Spleen (tissue), 7 donors: ENCODE data around the gene TOMM40L.

ENCODE experiments used
- CTCF ChIP-seq, 11 experiments: fragments of 200-600 bp in 7 of 11; fragments of 450-650 bp in 4 of 11; sonication (generic) in 4 of 11; IDR thresholded peaks in 8 of 11; conservative IDR thresholded peaks in 3 of 11; 1 replicate in 7 of 11; 2 replicates in 4 of 11; pipeline versions ENCODE4 v1.4.0 to v1.8.0; 2016 to 2021; ENCODE audit warnings: antibody characterized with exemption in 11 of 11, inconsistent platforms in 4 of 11, mild to moderate bottlenecking in 1 of 11
- POLR2A ChIP-seq, 3 donors: fragments of 450-650 bp; IDR thresholded peaks; one replicate each; pipeline ENCODE4 v1.5.1; 2017; ENCODE audit warnings: antibody characterized with exemption in 3 of 3, mild to moderate bottlenecking in 1 of 3
- donor health status: DM: no; HTN: no; CAD: no; lungs with moderate emphysema.
- donor health status: DM: no; HTN: no; CAD: no.
- donor health status: DM: no; HTN: no; CAD: no.

DNA sequence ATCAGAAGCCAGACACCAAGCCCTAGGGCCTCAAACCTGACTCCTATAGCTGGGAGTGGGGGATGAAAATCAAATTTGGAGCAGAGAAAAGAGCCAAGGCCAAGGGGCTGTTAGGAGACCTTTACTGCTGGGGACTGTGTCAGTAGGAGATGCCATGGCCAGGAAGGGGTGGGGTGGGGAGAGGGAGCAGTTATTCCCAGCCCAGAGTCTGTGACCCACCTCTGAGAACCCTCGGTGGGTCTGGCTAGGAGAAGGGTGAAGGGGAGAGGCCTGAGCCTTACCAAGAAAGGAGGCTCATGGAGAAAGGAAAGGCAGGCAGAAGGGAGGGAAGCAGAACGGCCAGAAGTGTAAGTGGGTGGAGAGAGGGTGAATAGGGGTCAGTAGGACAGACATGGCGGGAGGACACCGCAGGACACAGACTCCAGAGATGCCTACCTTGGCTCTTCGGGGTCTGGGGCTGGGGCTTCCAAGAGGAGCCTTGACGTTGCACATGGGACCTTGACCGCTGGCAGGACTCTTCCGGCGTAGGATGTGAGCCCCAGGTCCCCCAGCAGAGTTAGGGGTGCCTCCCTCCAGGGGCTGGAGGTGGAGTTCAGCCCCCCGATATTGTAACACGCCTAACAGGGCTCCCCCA is 28.2 kb upstream of the TOMM40L start:
- TF ChIP-seq POLR2A (IDR thresholded peaks at IDR 0.05) (no peak), CTCF (IDR thresholded peaks at IDR 0.05 in 8 of 11, conservative IDR thresholded peaks at IDR 0.05 in 3 of 11) (no peak)
